Cerebellar nuclear complex (tissue), 1 donor: ENCODE measurements around the gene MAST3.
A peak's percentile ranks its signal among the peaks of the same experiment; 100 is the strongest.

ENCODE experiments used
- DNase-seq, 2 experiments: peaks; one replicate each; lab custom pipeline; 2025; lab: John Stamatoyannopoulos, UW

MAST3 gene

DNA sequence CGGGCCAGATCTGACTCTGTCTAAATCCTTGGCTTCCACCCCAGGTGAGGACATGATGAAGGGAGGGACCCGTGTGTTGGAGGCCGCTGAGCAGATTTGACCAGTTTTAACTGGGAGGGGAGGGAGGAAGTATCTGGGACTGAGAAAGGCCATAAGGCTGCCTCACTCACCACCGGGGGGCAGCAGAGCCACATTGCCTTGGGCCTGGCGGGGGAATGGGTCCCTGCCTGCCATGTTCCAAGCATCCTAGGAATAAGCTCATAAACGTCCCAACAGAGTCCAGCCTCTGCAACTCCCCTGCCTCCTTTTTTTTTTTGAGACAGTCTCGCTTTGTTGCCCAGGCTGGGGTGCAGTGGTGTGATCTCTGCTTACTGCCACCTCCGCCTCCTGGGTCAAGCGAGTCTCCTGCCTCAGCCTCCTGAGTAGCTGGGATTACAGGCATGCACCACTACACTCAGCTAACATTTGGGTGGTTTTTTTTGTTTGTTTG, 15.5 kb downstream of the MAST3 start:
- peak in 1 of 2 experiments; percentile 42 for DNase-seq

DNA sequence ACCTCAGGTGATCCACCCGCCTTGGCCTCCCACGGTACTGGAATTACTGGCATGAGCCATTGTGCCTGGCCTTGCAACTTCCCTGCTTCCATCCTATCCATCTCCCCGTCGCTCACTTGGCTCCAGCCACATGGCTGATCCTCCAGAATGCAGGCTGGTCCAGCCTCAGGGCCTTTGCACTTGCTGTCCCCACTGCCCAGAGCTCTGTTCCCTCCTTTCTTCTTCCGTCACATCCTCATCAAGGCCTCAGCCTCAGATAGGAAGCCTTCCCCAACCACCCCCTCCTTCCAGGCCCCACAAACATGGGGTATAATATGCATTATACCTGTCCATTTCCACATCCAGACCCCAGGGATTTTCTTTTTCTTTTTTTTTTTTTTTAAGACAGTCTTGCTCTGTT, 16.2 kb downstream of the MAST3 start:
- no peak for DNase-seq

DNA sequence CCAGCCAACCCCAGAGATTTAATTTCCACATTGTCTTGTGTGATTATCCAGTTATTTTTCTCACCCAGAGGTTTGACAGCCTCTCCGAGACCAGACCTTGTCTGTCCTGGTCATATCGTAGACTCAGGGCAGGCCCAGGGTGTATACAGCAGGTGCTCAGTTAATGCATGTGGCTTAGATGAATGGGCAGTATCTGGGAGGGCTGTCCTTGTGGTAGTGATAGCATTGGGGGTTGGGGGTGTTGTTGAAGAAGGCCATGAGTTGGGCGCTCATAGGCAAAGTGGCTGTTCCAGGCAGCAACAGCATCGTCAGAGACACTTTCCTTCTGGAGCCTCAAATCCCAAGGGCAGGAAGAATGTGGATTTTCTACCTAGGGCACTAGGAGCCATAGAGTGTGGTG, 16.9 kb downstream of the MAST3 start:
- DNase-seq = no peak

DNA sequence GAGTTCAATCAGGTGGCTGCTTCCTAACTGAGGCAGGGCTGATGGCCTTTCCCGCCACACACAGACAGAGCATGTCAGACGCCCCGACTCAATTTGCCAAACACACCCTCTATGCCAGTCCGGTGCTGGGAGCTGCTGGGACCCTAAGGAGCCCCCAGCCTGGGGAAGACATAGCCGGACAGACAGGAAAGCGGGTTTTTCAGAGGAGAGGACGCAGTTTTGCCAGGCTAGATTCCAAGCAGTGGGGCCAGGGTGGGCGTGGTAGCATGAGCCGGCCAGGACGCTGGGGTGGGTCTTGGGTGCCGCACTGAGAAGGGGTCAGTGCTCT, 19.8 kb downstream of the MAST3 start:
- DNase-seq = no peak

DNA sequence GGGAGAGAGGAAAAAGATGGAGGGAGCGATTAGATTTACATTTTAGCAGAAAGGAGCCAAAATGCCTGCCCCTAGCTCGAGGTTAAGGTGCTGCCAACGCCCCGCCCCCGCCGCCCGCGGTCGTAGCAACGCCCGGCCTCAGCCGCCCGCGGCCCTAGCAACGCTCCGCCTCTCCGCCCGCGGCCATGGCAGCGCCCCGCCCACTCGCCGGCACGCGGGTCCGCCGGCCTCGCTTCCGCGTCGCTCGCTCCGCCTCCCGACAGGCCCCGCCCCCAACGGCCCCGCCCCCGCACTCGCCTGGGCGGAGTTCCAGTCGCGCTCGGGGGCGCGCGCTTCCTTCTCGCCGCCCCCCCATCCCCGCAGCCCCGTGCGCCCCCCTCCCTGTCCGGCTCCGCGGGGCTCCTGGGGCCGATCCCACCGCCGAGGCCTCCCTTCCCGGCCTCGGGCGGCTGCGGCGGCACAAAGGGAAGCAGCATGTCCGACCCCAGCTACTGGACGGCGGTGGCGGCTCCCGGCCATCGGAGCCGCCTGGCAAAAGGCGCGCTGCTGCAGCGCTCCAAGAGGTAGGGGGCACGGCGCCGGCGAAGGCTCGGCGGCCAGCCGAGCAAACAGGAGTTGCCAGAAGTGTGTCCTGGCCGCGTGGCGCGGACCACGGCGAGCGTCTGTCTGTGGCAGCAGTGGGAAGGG, 20.3 kb downstream of the MAST3 start:
- peak in 1 of 2 experiments; percentile 13 for DNase-seq

DNA sequence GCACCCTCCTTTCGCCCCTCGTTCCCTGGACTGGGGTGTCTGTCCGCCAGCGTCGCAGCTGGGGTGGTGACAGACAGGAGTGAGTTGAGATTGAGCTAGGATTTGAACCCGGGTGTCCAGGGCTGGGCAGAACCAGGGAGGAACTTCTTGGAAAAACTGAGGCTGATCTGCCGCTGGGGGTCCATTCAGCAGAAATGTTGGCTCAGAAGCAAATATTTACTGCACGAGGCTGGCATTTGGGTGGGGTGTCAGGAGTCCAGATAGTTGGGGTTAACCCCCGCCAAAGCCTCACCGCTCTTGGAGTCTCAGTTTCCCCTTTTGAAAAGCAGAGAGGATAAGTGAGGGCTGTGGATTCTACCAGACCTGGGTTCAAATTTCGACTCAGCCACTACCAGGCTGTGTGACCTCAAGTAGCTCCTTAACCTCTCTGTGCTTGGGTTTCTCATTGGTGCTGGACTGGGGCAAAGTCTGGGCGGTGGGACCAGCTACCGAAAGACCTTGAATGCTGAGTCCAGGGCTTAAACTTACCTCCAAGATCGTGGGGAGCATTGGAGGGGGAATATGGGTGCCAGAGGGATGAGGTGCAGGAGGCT, 20.9 kb downstream of the MAST3 start:
- no peak for DNase-seq

DNA sequence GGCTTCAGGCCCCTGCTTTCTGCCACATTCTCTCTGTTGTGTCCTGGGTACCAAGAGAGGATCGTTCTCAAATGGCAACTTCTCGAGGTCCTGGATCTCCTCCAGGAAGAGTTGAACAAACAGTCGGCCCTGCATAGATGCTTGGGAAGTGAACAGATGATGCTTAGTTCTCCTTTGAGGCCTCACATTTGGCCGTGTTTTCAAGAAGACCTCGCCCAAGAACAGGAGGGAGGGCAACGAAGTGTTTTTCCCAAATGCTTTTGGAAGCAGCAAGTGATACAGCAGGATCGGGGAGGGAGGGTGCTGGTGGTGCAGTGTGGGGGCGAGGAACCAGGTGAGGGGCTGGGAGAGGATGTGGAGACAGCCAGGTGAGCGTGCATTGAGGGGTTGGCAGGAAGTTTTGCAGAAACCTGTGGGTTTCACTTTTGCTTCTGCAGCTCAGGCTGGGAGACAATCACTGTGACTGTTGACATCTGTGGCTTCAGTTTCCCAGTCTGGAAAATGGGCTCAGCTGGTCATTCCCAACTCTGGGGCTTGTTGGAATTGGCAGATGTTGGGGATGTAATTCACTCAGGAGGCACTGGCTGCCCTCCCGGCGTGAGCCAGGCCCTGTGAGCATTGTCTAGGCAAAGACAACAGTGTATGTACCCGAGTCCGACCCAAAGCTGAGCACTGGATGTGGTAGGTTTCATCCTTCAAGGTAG, 21.6 kb downstream of the MAST3 start:
- DNase-seq = no peak

DNA sequence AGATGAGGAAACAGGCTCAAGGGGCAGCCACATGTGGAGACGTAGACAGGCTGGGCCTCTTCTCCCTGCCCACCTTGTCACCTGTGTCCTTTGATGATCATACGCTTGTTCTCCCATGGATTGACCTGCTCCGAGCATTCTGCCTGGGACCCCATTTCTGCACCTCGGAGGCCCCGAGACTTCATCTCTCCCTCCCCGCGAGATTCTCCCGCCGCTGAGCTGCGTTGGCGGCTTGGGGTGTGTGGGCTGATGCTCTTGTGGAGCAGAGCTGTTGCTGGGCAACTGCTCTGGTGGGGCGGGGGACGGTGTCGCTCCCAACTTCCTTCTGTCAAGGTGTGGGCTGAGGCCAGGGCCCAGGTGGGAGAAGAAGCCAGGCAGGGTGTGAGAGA, 22.1 kb downstream of the MAST3 start:
- DNase-seq = no peak

DNA sequence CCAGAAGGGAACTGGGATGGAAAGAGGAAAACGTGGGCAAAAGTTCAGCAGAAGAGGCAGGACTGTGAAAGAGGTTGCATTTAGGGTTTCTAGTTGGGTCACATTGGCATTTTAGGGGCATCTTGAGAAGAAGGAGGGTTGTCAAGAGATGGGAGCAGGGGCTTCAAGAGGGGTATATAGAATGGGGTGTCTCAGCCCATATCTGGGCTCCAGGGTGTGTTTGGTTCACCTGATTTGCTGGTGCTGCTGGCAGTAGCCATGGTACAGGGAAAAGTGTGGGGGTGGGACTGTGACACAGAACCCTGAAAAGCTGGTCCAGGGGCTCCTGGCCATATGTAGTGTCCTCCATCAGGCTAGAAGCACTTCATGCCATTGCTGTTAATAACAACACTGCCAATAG, 22.5 kb downstream of the MAST3 start:
- DNase-seq = no peak

DNA sequence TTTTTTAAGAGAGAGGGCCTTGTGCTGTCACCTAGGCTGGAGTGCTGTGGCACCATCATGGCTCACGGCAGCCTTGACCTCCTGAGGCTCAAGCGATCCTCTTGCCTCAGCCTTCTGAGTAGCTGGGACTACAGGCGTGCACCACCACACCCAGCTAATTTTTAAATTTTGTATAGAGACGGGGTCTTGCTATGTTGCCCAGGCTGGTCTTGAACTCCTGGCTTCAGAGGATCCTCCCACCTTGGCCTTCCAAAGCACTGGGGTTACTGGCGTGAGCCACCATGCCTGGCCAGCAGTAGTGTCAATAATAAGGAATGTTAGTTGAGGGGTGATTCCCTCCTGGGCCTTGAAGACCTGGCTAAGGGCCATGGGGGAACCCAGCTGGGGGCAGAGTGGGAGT, 23.6 kb downstream of the MAST3 start:
- no peak for DNase-seq

DNA sequence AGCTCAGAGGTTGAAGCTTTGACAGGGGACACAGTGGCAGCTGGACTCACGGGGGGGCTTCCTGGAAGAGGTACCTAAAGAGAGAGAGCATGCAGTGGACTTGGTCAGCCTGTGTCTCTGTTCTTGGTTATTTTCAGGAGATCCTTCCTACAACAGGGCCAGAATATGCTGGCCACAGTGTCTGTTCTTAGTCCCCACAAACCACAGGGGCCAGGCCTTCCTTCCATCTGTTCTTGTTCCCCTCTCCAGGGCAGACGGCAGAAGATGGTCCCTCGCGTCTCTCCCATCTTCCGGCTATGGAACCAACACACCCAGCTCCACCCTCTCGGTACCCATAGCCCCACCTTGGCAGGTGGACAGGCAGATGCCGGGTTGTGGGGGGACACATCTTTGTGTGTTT, 24.8 kb downstream of the MAST3 start:
- no peak for DNase-seq

DNA sequence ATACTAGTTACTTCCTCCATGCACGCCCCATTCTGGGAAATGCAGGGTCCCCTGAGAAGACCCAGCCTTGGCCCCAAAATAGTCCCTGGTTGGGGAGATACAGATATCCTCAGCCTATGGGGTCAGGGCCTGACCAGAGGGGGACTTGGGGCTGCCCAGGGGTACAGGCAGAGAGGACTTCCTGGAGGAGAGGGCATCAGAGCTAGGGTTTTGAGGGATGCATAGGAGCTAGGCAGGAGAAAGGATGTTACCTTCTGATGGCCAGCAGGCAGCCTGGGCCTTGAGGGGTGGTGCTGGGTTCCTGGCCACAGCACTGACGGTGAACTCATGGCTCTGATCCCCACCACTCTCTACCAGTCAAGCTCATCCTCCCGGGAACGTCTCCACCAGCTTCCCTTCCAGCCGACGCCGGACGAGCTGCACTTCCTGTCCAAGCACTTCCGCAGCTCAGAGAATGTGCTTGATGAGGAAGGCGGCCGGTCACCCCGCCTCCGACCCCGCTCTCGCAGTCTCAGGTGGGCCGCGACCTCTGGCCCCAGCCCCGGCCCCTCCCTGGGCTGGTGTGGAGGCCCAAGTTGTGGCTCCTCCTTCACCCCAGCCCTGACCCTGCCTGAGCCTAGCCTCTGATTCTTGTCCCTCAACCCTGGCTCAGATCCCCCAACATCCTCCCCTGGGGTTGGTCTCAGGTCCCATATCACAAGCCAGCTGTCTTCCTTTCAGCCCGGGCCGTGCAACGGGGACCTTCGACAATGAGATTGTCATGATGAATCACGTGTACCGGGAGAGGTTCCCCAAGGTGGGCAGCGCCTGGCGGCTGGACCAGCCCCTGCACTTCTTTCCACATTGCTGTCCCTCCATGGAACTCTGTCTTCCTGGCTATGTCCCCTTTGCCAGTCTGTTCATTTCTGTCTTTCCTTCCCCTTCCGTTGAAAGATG, 25.6 kb downstream of the MAST3 start:
- no peak for DNase-seq

DNA sequence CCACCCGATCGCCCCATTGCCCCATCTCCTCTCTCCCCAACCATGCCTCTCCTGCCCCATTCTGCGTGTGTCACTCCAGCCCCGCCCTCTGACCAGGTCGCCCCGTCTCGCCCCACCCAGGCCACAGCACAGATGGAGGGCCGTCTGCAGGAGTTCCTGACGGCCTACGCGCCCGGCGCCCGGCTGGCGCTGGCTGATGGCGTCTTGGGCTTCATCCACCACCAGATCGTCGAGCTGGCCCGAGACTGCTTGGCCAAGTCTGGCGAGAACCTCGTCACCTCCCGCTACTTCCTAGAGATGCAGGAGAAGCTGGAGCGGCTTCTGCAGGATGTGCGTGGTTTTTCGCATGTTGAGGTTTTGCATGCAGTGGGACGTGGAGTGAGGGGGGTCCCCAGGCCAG, 26.2 kb downstream of the MAST3 start:
- DNase-seq = no peak

DNA sequence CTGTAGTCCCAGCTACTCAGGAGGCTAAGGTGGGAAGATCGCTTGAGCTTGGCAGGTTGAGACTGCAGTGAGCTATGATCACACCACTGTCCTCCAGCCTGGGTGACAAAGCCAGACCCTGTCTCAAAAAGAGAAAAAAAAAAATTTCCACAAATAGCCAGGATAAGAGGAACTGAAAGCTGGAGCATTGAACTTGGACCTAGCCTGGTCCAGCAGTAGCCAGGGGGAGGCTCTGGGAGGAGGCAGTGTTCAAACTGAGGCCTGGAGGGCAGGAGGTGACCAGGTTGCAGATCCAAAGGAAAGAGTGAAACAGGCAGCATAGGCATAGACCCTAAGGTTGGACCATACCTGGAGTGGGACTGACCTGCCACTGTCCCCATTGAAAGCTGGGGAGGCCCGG, 28.5 kb downstream of the MAST3 start:
- DNase-seq = no peak

DNA sequence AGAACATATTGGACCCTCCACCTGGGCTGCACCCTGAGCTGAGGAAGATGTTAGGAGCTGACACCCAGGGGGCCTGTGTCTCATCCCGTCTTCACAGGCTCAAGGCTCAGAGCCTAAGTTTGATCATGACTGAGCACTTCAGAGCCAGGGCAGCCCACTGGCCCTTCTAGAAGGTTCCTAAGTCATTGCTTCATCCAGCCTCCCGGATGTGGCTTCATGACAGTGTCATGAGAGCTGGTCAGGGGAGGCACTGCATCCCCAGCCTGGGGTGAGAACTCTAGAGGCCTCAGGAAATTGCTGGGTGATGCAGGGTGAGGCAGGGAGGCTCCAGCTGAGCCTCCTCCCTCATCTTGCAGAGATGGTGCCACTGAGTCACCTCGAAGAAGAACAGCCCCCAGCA, 30.5 kb downstream of the MAST3 start:
- no peak for DNase-seq

DNA sequence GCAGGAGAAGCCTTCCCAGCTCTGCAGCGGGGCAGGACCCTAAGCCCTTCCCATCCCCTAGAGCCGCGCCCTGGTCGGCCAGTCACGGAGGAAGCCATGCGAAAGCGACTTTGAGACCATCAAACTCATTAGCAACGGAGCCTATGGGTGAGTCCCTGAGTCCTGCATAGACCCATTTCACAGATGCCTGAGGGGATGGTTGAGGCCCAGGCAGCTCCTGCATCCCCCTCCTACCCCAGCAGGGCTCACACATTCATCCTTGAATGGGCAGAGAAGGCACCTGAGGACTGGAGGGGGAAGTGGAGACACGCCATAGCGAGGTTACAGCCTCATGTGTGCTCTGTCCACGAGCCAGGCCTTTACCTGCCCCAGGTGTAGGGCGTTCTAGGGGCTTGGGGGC, 31.2 kb downstream of the MAST3 start:
- DNase-seq = no peak

DNA sequence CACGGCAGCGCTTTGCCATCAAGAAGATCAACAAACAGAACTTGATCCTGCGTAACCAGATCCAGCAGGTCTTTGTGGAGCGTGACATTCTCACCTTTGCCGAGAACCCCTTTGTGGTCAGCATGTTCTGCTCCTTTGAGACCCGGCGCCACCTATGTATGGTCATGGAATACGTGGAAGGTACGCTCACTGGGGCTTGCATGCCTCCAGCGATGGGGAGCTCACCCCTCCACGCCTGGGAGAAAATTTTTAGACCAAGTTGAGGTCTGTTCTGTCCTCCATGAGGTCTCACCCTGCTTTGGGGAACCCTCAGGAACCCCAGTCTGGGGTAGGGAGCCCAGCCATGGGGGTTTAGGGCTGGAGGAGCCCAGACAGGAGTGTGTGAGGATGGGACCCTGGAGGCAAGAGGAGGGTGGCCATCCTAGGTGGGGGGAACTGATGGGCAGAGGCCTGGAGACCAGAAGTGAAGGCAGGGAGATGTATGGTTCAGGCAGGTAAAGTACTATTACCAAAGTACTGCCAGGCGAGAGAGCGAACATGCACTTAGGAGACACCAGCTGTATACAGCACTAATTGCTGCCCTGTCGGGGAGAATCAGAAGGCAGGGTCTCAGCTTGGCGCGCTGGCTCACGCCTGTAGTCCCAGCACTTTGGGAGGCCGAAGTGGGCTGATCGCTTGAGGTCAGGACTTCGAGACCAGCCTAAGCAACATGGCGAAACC, 33.1 kb downstream of the MAST3 start:
- no peak for DNase-seq

DNA sequence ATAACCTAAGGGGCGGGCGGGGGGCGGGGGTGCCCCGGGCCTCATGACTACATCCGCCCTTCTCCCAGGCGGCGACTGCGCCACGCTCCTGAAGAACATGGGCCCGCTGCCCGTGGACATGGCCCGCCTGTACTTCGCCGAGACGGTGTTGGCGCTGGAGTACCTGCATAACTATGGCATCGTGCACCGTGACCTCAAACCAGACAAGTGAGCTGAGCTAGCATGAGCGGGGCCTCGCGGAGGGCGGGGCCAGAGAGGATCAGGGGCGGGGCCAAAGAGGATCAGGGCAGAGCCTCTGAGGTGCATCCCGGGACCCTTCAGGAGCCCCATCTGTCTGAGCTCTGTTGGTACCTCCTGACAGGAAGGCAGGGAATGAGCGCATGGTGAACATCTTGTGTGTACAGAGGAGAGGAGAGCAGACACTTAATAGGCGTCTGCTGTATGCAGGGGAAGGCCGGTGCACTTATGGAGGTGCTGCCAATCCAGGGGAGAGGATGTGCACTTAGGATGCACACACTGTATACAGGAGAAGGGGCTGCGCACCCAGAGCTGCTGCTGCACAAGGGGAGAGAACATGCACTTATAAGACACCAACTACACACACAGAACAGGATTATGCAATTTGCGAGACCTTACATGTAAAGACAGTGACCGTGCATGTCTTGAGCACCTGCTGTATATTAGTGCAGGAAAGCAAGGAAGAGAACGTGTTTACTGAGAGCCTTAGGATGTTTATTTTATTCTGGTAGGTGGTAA, 34.4 kb downstream of the MAST3 start:
- no peak for DNase-seq

DNA sequence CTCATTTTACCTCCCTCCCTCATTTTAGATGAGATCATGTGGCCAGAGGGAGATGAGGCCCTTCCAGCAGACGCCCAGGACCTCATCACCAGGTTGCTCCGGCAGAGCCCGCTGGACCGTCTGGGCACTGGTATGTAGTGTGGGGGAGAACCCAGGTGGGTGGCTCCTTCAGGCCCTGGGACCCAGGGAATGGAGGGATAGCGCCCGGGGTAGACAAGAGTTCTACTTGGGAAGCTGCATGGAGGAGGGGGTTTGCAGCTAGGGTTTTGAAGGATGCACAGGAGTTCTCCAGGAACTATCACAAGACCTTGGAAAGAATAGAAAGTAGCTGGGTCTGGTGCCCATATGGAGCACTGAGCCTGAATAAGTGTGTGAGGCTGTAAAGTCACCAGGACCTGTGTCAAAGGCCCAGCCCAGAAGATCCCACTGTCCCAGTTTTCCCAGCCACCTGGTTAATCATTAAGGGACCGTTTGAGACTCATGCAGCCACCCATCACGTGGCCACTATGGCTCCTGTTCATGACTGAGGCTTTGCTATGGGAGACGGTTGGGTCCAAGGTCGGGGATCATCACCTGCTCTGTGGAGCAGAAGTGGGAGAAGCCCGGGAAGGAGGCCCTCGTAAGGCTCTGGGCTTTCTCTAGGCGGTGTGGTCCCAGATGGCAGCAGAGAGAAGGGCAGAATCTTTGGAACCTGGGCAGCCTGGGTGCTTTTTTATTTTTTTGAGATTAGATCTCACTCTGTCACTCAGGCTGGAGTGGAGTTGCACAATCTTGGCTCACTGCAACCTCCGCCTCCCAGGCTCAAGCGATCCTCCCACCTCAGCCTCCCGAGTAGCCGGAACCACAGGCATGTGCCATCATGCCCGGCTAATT, 38.4 kb downstream of the MAST3 start:
- DNase-seq = no peak

DNA sequence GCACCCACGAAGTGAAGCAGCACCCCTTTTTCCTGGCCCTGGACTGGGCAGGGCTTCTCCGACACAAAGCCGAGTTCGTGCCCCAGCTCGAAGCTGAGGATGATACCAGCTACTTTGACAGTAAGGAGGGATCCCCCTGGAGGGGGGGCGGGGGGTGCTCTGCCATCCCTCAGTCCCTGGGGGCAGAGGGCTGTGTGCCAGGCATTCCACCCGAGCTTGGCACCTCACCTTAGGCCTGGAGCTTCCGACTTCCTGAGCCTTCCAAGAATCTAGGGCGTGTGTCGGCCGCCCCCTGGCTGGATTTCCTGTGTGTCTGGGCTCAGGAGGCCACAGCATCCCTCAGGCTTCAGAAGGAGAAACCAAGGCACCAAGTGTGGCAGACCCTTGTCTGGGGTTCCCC, 39.7 kb downstream of the MAST3 start:
- DNase-seq = no peak
